GM12872 (cell line): ENCODE data around the gene GFRA1.

Experiments
- TF ChIP-seq, protein P1 (sequence below): IDR thresholded peaks from 3 replicates; pipeline ENCODE4 v1.5.1; 2011; ENCODE audit warnings: low read depth, mild to moderate bottlenecking, low read length, moderate library complexity; ENCODE audit not compliant: insufficient read depth

The GFRA1 gene

DNA sequence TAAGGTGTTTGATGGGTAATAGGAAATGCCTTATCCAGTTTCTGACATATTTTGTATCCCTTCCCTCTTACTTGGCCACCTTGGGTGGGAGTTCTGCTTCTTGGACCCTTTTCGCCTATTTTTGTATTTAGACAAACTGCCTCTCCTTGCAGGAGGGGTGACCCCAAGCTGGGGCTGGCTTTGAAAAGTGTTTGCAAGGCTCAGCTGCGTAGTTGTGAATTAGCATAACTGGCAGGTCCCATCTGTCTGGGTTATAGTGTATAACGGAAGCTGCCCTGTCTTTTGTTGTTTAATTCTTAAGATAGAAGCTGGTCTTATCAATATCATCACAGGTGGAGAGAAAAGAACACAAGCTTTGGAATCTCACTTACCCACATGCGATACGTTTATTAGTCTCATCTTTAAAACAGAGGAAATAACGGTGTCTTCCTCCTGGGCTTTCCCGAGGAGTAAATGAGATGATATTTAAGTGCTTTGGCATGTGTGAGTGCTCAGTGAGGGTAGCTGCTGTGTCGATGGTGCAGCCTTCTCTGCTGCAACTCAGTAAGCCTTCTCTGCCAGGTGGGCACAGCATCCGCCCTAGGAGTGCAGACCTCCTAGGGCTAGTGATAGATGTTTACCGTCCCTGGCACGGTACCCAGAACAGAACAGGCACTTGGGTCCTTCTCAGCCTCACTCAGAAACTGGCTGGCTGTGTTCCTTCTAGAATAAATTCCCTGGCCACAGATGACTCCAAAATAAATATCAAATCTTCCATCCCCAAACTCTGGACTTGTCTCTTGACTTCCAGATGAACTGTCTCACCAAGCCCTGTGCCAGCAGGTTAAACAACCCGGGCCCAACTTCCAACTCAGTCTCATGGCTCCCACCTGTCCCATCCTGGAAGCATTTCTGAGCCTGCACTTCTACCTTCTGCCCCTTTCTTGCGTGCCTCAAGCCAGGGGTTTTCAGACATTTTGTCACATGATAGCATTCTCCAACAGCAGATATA lies 227.3 kb downstream of the GFRA1 start:
- TF ChIP-seq, protein P1, sequence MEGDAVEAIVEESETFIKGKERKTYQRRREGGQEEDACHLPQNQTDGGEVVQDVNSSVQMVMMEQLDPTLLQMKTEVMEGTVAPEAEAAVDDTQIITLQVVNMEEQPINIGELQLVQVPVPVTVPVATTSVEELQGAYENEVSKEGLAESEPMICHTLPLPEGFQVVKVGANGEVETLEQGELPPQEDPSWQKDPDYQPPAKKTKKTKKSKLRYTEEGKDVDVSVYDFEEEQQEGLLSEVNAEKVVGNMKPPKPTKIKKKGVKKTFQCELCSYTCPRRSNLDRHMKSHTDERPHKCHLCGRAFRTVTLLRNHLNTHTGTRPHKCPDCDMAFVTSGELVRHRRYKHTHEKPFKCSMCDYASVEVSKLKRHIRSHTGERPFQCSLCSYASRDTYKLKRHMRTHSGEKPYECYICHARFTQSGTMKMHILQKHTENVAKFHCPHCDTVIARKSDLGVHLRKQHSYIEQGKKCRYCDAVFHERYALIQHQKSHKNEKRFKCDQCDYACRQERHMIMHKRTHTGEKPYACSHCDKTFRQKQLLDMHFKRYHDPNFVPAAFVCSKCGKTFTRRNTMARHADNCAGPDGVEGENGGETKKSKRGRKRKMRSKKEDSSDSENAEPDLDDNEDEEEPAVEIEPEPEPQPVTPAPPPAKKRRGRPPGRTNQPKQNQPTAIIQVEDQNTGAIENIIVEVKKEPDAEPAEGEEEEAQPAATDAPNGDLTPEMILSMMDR: no peak

DNA sequence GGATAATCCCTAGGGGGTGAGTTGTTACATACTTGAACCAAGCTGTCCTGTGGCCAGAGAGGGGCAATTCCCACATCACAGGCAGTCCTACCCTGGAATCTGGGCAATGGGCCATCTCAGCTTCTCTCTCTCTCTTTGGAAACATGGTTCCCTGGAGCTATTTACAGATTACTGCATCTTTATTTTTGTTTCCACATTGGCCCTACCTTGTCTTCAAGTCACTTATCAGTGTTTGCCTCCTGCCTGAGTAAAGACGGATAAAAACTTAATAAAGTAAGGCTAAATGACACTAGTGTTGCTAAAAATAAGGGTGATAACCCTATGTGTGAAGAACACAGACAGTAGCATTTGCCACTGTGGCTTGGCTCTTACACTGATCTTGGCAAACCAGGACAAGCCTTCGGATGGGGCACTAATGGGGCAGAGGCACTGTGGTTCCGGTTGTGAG lies 228.2 kb downstream of the GFRA1 start:
- TF ChIP-seq, protein P1: no peak

DNA sequence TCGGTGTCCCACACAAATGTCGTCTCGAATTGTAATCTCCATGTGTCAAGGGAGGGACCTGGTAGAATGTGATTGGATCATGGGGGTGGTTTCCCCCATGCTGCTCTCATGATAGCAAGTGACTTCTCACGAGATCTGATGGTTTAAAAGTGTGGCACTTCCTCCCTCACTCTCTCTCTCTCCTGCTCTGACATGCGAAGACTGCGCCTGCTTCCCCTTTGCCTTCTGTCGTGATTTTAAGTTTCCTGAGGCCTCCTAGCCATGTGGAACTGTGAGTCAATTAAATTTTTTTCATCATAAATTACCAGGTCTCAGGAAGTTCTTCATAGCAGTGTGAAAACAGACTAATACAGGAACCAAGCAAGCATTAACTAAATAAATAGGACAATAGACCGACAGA lies 229.1 kb downstream of the GFRA1 start:
- TF ChIP-seq, protein P1: no peak

DNA sequence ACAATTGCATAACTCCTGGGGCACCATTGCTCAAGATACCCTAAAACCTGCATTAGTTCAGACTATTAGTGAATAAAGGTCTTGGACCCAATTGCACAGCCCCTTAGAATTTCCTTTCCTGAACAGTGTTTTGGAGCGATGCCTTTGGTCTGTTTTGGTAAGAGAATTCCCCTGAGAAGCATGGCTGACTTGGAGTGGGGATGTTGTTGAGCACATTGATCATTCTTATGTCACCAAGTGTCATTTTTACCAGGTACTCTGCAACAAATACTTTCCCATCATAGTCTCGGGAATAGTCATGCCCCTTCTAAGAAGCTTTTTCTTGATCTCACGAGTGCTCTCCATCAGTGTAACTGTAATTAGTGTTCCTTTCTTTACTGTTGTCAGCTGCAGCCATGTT lies 229.7 kb downstream of the GFRA1 start:
- TF ChIP-seq, protein P1: no peak

DNA sequence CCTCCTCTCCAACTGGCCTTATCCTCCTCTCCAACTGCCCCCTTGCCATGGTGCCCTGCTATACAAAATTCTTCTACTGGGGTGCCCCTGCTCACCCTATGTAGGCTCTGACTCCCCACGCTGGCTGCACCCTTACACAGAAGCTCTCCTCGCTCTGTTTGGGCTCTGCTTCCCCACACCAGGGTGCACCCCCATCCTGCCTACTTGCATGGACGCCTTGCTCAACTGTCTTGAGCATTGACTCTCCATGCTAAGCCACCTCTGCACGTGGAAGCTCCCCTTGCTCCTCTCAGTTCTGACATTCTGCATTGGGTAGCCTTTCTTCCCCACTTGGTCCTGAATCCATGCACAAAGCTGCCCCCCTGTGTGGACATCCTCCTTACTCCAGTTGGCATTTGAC lies 231.1 kb downstream of the GFRA1 start:
- TF ChIP-seq, protein P1: no peak

DNA sequence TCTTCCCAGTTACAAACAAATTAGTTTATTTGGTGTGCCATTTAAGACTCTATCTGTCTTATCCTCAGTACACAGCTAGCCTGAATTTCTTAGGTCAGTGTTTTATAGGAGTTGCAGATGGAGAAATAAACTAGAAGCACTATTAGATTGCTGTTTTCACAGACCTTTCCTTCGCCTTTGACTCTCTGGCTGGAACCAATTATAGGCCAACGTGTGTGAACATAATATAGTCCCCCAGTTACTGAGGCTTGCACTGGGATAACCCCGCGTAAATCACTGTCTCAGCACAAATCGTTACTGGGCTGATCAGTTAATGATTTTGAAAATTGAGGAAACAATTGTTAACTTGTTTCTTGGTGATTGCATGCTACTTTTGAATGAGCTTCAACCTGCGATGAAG lies 233.4 kb downstream of the GFRA1 start:
- TF ChIP-seq, protein P1: no peak

DNA sequence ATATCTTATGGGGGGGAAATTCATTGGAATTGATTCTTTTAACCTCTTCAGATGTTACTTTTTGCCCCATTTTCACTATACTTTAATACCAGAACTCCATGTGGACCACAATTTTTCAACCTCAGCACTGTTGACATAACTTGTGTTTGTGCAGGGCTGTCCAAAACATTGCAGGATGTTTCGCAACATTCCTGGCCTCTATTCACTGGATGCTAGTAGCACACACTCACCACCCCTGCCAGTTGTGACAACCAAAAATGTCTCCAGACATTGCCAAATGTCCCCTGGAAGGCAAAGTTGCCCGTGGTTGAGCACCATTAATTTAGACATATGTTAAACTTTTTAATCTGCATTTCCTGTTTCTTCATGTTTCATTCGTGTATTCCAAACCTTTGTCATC lies 234.7 kb downstream of the GFRA1 start:
- TF ChIP-seq, protein P1: no peak
